ENCODE data around the gene PINLYP.

- no peak for TF ChIP-seq POLR2A (IDR thresholded peaks at IDR 0.05)
- TF ChIP-seq CTCF (IDR thresholded peaks at IDR 0.05 in 4 of 5, conservative IDR thresholded peaks at IDR 0.05 in 1 of 5), result no peak
Measured at GRCh38 chr19:43616306-43616705, 40.7 kb downstream of the PINLYP start.
